Measurements from ENCODE around the gene SVIP.

- no peak for TF ChIP-seq CTCF (IDR thresholded peaks at IDR 0.05)
- TF ChIP-seq POLR2AphosphoS5 (IDR thresholded peaks at IDR 0.05) = no peak
- TF ChIP-seq POLR2A (IDR thresholded peaks at IDR 0.05) = no peak
- TF ChIP-seq EP300 (IDR thresholded peaks at IDR 0.05) = no peak
Observed at GRCh38 chr11:22832315-22833015, 2.9 kb upstream of the SVIP start.
